ENCODE measurements around the gene SDK1.

GRCh38 chr7:3977391-3977790, 676.3 kb downstream of the SDK1 start:
- no peak for TF ChIP-seq E2F4 (IDR thresholded peaks at IDR 0.05; ENCODE audit: low read depth, low read length)
- TF ChIP-seq ZBTB11 (CRISPR knock-in tag; IDR thresholded peaks at IDR 0.05), result no peak
- no peak for TF ChIP-seq CHD1 (IDR thresholded peaks at IDR 0.05; ENCODE audit: low read depth, low read length)
- TF ChIP-seq RAD21 (IDR thresholded peaks at IDR 0.05; ENCODE audit: insufficient read depth, low read depth, low read length), result no peak
- TF ChIP-seq ZZZ3 (IDR thresholded peaks at IDR 0.05; ENCODE audit: control insufficient read depth, insufficient read length, low read depth), result no peak
- TF ChIP-seq CTCF (IDR thresholded peaks at IDR 0.05 in 2 of 3, conservative IDR thresholded peaks at IDR 0.05 in 1 of 3; ENCODE audit: control insufficient read depth in 2 of 3, extremely low read depth in 1 of 3, insufficient read depth in 1 of 3, low read depth in 3 of 3, low read length in 3 of 3), result no peak
- TF ChIP-seq TAF1 (IDR thresholded peaks at IDR 0.05; ENCODE audit: borderline replicate concordance, low read depth, low read length), result no peak
- no peak for TF ChIP-seq SMC3 (IDR thresholded peaks at IDR 0.05; ENCODE audit: borderline replicate concordance, low read length)
- no peak for TF ChIP-seq ELK1 (IDR thresholded peaks at IDR 0.05; ENCODE audit: low read depth, low read length)

All from GM12878 (cell line).